HG03039 (cell line): Measurements from ENCODE around the gene KRTAP6-3.

ENCODE experiments used
- ATAC-seq: cut with Tn5 transposase; IDR thresholded peaks from one replicate; pipeline ENCODE4 v1.9.1; 2021; ENCODE audit warnings: mild to moderate bottlenecking, moderate library complexity; ENCODE audit not compliant: unreplicated experiment

KRTAP6-3 gene

GRCh38 chr21:30623362-30623761 is 31.1 kb downstream of the KRTAP6-3 start:
- no peak for ATAC-seq

- no peak for ATAC-seq
These were observed 33.4 kb downstream of the KRTAP6-3 start for GRCh38 chr21:30625449-30626165.

GRCh38 chr21:30628109-30628508 is 35.9 kb downstream of the KRTAP6-3 start:
- ATAC-seq = no peak

- ATAC-seq = no peak
These were observed 37.0 kb downstream of the KRTAP6-3 start for GRCh38 chr21:30629200-30629599.

- ATAC-seq = no peak
These were observed 42.7 kb downstream of the KRTAP6-3 start, which contains the start of gene KRTAP20-2 for GRCh38 chr21:30634906-30635305. KRTAP20-2 (plus strand) TSS chr21:30635206; CDS start chr21:30635264, 58 bp downstream.

- ATAC-seq = no peak
These were observed 46.4 kb downstream of the KRTAP6-3 start for GRCh38 chr21:30638686-30639085.

GRCh38 chr21:30642564-30642963 is 50.3 kb downstream of the KRTAP6-3 start, which contains the start of gene KRTAP20-3:
KRTAP20-3 (plus strand) TSS chr21:30642864.
- ATAC-seq = no peak
